H1 (cell line): Measurements from ENCODE around the gene FHAD1. TPM values are rescaled to one million over a fixed set of nuclear protein-coding genes. Genes with fewer than 3 reads are reported as not detected.

Source experiments
- CTCF ChIA-PET: fragments of 300-600 bp; sonication (Branson Sonifier 250); formaldehyde crosslinking; loops from one replicate; lab custom pipeline; 2021; ENCODE audit not compliant: partially characterized antibody; lab: Charles Lee
- POLR2A ChIA-PET: fragments of 300-600 bp; sonication (Branson Sonifier 250); formaldehyde crosslinking; loops from one replicate; lab custom pipeline; 2021; ENCODE audit warnings: inconsistent platforms; ENCODE audit not compliant: partially characterized antibody; lab: Charles Lee
- DNase-seq, 2 experiments: peaks; one replicate each; pipeline versions ENCODE4 v3.0.0 to v3.0.0-alpha.2; 2010 to 2022; ENCODE audit warnings: low spot score in 2 of 2, low read depth in 1 of 2, mixed read lengths in 1 of 2
- FAIRE-seq: peaks from 2 replicates; lab custom pipeline; 2011; peaks lifted over from hg19 to GRCh38; lab: Jason Lieb, UNC
- H2AFZ ChIP-seq: 2 replicates; pipeline ENCODE4 v1.8.1; 2012; ENCODE audit warnings: low read length, inconsistent platforms
- H2AK5ac ChIP-seq: 2 replicates; pipeline ENCODE4 v1.6.1; 2013; ENCODE audit warnings: low read depth, low read length
- H2BK120ac ChIP-seq: replicated peaks from 2 replicates; pipeline ENCODE3; 2013; ENCODE audit warnings: low read depth, low read length, inconsistent platforms
- H2BK12ac ChIP-seq: 2 replicates; pipeline ENCODE4 v1.6.1; 2013; ENCODE audit warnings: low read depth, low read length
- H2BK15ac ChIP-seq: 2 replicates; pipeline ENCODE4 v1.6.1; 2013; ENCODE audit warnings: low read length
- H2BK20ac ChIP-seq: 2 replicates; pipeline ENCODE4 v1.6.1; 2013; ENCODE audit warnings: low read length
- H2BK5ac ChIP-seq: 2 replicates; pipeline ENCODE4 v1.6.1; 2013; ENCODE audit warnings: low read depth, low read length
- H3K14ac ChIP-seq: 2 replicates; pipeline ENCODE4 v1.6.1; 2013; ENCODE audit warnings: inconsistent platforms; ENCODE audit not compliant: insufficient read length
- H3K18ac ChIP-seq: 2 replicates; pipeline ENCODE4 v1.6.1; 2013; ENCODE audit warnings: low read length; ENCODE audit errors: extremely low read depth
- H3K23ac ChIP-seq: 2 replicates; pipeline ENCODE4 v1.6.1; 2013; ENCODE audit warnings: inconsistent platforms; ENCODE audit not compliant: insufficient read length
- H3K23me2 ChIP-seq: 2 replicates; pipeline ENCODE4 v1.6.1; 2013; ENCODE audit warnings: low read depth, low read length
- H3K27ac ChIP-seq: 2 replicates; pipeline ENCODE4 v1.6.1; 2011; ENCODE audit warnings: low read depth, low read length, inconsistent platforms
- H3K27me3 ChIP-seq, 4 experiments: replicated peaks in 1 of 4; 1 replicate in 1 of 4; 2 replicates in 3 of 4; pipeline versions ENCODE4 v1.6.1 to v1.8.1; 2011 to 2013; ENCODE audit warnings: low read length in 3 of 4, mild to moderate bottlenecking in 3 of 4, inconsistent platforms in 2 of 4, mixed read lengths in 2 of 4, moderate library complexity in 1 of 4; ENCODE audit not compliant: control insufficient read depth in 3 of 4, insufficient read depth in 3 of 4; ENCODE audit errors: extremely low read depth in 1 of 4
- H3K36me3 ChIP-seq, 4 experiments: 2 replicates each; pipeline versions ENCODE4 v1.6.1 to v1.8.1; 2011 to 2013; ENCODE audit warnings: mild to moderate bottlenecking in 4 of 4, low read length in 3 of 4, moderate library complexity in 2 of 4, control low read depth in 1 of 4, inconsistent platforms in 1 of 4; ENCODE audit not compliant: insufficient read depth in 4 of 4, control insufficient read depth in 2 of 4
- H3K4ac ChIP-seq: replicated peaks from 2 replicates; pipeline ENCODE3; 2013; ENCODE audit warnings: low read length, low read depth, mixed read lengths, inconsistent platforms; ENCODE audit not compliant: insufficient read length
- H3K4me1 ChIP-seq, 4 experiments: replicated peaks in 1 of 4; 1 replicate in 1 of 4; 2 replicates in 3 of 4; pipeline versions ENCODE4 v1.6.1 to v1.8.1; 2011 to 2013; ENCODE audit warnings: low read length in 3 of 4, inconsistent platforms in 2 of 4, mixed read lengths in 1 of 4; ENCODE audit not compliant: insufficient read depth in 4 of 4, control insufficient read depth in 3 of 4
- H3K4me2 ChIP-seq, 2 experiments: 2 replicates each; pipeline versions ENCODE4 v1.6.1 to v1.8.1; 2011 to 2013; ENCODE audit warnings: low read depth in 2 of 2, low read length in 2 of 2, control low read depth in 1 of 2, inconsistent platforms in 1 of 2, mild to moderate bottlenecking in 1 of 2; ENCODE audit not compliant: insufficient read depth in 1 of 2
- H3K4me3 ChIP-seq, 4 experiments: fragments of 200-600, 300-600 bp in 1 of 4; sonication (generic), shearing (Covaris generic), sonication (Bioruptor Twin) in 1 of 4; 2 replicates each; pipeline versions ENCODE4 v1.5.1 to v1.8.1; 2011 to 2016; ENCODE audit warnings: low read length in 4 of 4, low read depth in 3 of 4, control low read depth in 2 of 4, inconsistent platforms in 2 of 4, mild to moderate bottlenecking in 2 of 4, mixed read lengths in 1 of 4, moderate library complexity in 1 of 4; ENCODE audit not compliant: insufficient read depth in 2 of 4; ENCODE audit errors: extremely low read depth in 1 of 4
- H3K56ac ChIP-seq: replicated peaks from 2 replicates; pipeline ENCODE3; 2013; ENCODE audit warnings: low read depth, mild to moderate bottlenecking, mixed read lengths, low read length, inconsistent platforms; ENCODE audit not compliant: insufficient read length
- H3K79me1 ChIP-seq: 2 replicates; pipeline ENCODE4 v1.6.1; 2013; ENCODE audit warnings: low read depth, low read length, control low read depth
- H3K79me2 ChIP-seq, 2 experiments: 2 replicates each; pipeline versions ENCODE4 v1.6.1 to v1.8.1; 2012 to 2013; ENCODE audit warnings: low read length in 2 of 2, mild to moderate bottlenecking in 2 of 2, inconsistent platforms in 1 of 2; ENCODE audit not compliant: insufficient read depth in 2 of 2, control insufficient read depth in 1 of 2
- H3K9ac ChIP-seq, 4 experiments: replicated peaks in 1 of 4; 1 replicate in 1 of 4; 2 replicates in 3 of 4; pipeline versions ENCODE4 v1.6.1 to v1.8.1; 2011 to 2013; ENCODE audit warnings: low read depth in 3 of 4, low read length in 3 of 4, control low read depth in 2 of 4, mild to moderate bottlenecking in 2 of 4, moderate library complexity in 2 of 4, inconsistent platforms in 1 of 4; ENCODE audit errors: extremely low read depth in 1 of 4
- H3K9me3 ChIP-seq, 2 experiments: 2 replicates each; pipeline versions ENCODE4 v1.6.1 to v1.8.1; 2012 to 2013; ENCODE audit warnings: mild to moderate bottlenecking in 2 of 2, moderate library complexity in 2 of 2, control low read depth in 1 of 2, inconsistent platforms in 1 of 2, low read depth in 1 of 2, low read length in 1 of 2, mixed read lengths in 1 of 2; ENCODE audit not compliant: insufficient read depth in 2 of 2
- H4K20me1 ChIP-seq, 2 experiments: replicated peaks in 1 of 2; 2 replicates each; pipeline versions ENCODE3 to v1.8.1; 2011 to 2013; ENCODE audit warnings: inconsistent platforms in 2 of 2, low read length in 2 of 2, mild to moderate bottlenecking in 1 of 2; ENCODE audit not compliant: insufficient read depth in 2 of 2, control insufficient read depth in 1 of 2
- H4K5ac ChIP-seq: 2 replicates; pipeline ENCODE4 v1.6.1; 2013; ENCODE audit warnings: low read length, low read depth, mixed read lengths, inconsistent platforms; ENCODE audit not compliant: insufficient read length
- H4K8ac ChIP-seq: 2 replicates; pipeline ENCODE4 v1.8.0; 2013; ENCODE audit warnings: mild to moderate bottlenecking, moderate library complexity, low read length, inconsistent platforms; ENCODE audit not compliant: insufficient read depth; ENCODE audit errors: extremely low read depth
- H4K91ac ChIP-seq: replicated peaks from 2 replicates; pipeline ENCODE3; 2013; ENCODE audit warnings: low read length, mixed read lengths, inconsistent platforms; ENCODE audit not compliant: insufficient read length
- BRCA1 ChIP-seq: IDR thresholded peaks from 2 replicates; pipeline ENCODE4 v1.6.1; 2012; ENCODE audit warnings: low read depth, low read length, improper control_type of control experiment
- CBX8 ChIP-seq: fragments of 300-800, 300-1000 bp; sonication (generic); IDR thresholded peaks from 2 replicates; pipeline ENCODE4 v1.7.1; 2016; ENCODE audit warnings: low read depth, low read length, borderline replicate concordance
- EP300 ChIP-seq, 2 experiments: IDR thresholded peaks; 1 replicate in 1 of 2; 2 replicates in 1 of 2; pipeline ENCODE4 v1.6.1; 2011 to 2012; ENCODE audit warnings: low read depth in 2 of 2, low read length in 2 of 2, mild to moderate bottlenecking in 2 of 2, borderline replicate concordance in 1 of 2, inconsistent platforms in 1 of 2, moderate library complexity in 1 of 2
- HDAC6 ChIP-seq: IDR thresholded peaks from one replicate; pipeline ENCODE4 v1.7.1; 2012; ENCODE audit warnings: low read depth, mild to moderate bottlenecking, inconsistent platforms, low read length, moderate library complexity
- JUN ChIP-seq: IDR thresholded peaks from 2 replicates; pipeline ENCODE4 v1.6.1; 2011; ENCODE audit warnings: low read depth, mild to moderate bottlenecking, improper control_type of control experiment, low read length
- RXRA ChIP-seq: IDR thresholded peaks from 2 replicates; pipeline ENCODE4 v1.6.1; 2011; ENCODE audit warnings: low read depth, mild to moderate bottlenecking, low read length, moderate library complexity; ENCODE audit not compliant: insufficient read depth
- SIN3A ChIP-seq, 2 experiments: IDR thresholded peaks in 1 of 2; conservative IDR thresholded peaks in 1 of 2; 2 replicates each; pipeline ENCODE4 v1.6.1; 2011 to 2012; ENCODE audit warnings: low read length in 2 of 2, improper control_type of control experiment in 1 of 2, low read depth in 1 of 2, mild to moderate bottlenecking in 1 of 2
- SP4 ChIP-seq: IDR thresholded peaks from 2 replicates; pipeline ENCODE4 v1.6.1; 2012; ENCODE audit warnings: low read length, inconsistent platforms
- ZNF274 ChIP-seq: IDR thresholded peaks from 2 replicates; pipeline ENCODE4 v1.7.0; 2012; ENCODE audit warnings: low read length, borderline replicate concordance; ENCODE audit errors: extremely low read depth
- WGBS, 2 experiments: shearing (Covaris generic) in 1 of 2; methylation state at CpG; one replicate each; pipeline versions ENCODE4 v1.1.6 to v1.1.7; 2013 to 2015; ENCODE audit warnings: low lambda C conversion rate in 2 of 2, mixed read lengths in 2 of 2, inconsistent platforms in 1 of 2, low coverage in 1 of 2, missing lambda C conversion rate in 1 of 2; ENCODE audit not compliant: insufficient replicate concordance in 2 of 2, insufficient coverage in 1 of 2, insufficient read length in 1 of 2; ENCODE audit errors: extremely low coverage in 1 of 2, missing lambda C conversion rate in 1 of 2; 5-methylcytosine and 5-hydroxymethylcytosine counted together
- polyA plus RNA-seq, 7 experiments: library from polyadenylated mRNA; depleted of rRNA in 3 of 7; stranded (reverse) in 5 of 7; unstranded in 2 of 7; fragments of >200 nt in 5 of 7; fragments of 200-250 nt in 2 of 7; gene quantifications; 1 replicate in 5 of 7; 2 replicates in 1 of 7; 4 replicates in 1 of 7; pipeline versions ENCODE4 v1.2.1 to v1.2.3, GENCODE V29; 2011 to 2013; ENCODE audit warnings: missing spikeins in 2 of 7, mixed read lengths in 2 of 7
- total RNA-seq: library from RNA; stranded (reverse); fragmentation: NEBNext Ultra II Directional; extraction: Animal tissue kit (Norgen Biotek cat#: 25700); gene quantifications from 2 replicates; pipeline ENCODE4 v1.2.1, GENCODE V29; 2021
- TF ChIP-seq, protein P1 (sequence below), 3 experiments: IDR thresholded peaks; 1 replicate in 2 of 3; 2 replicates in 1 of 3; pipeline versions ENCODE4 v1.5.1 to v1.6.1; 2011; ENCODE audit warnings: low read length in 3 of 3, mild to moderate bottlenecking in 3 of 3, inconsistent platforms in 2 of 3, low read depth in 1 of 3, moderate library complexity in 1 of 3; ENCODE audit not compliant: insufficient read depth in 1 of 3; ENCODE audit errors: control extremely low read depth in 1 of 3

Gene FHAD1
- total and polyA plus RNA-seq, 2 of the 8 experiments (the other 6 are each of a cell fraction or from before 2014, with no cell fraction given), result 0.39 to 0.69 TPM

- Histone ChIP-seq H3K4me1 (no peaks in the 10 kb centered on the region), H4K91ac (no peak overlapping the region), H3K18ac (no peak overlapping the region), H2BK20ac (no peak overlapping the region), H2BK15ac (no peak overlapping the region), H3K79me1 (no peaks in the 10 kb centered on the region), H3K56ac (no peak overlapping the region), H3K4ac (no peak overlapping the region), H2AFZ (no peak overlapping the region), H3K4me2 (no peak overlapping the region), H2BK12ac (no peak overlapping the region), H4K8ac (no peak overlapping the region), H3K27ac (no peak overlapping the region), H3K79me2 (no peaks in the 10 kb centered on the region), H3K9me3 (no peaks in the 10 kb centered on the region), H4K20me1 (no peaks in the 10 kb centered on the region), H3K4me3 (no peak overlapping the region), H2BK5ac (no peak overlapping the region), H4K5ac (no peak overlapping the region), H3K23ac (no peak overlapping the region), H2BK120ac (no peak overlapping the region), H3K27me3 (no peaks in the 10 kb centered on the region), H2AK5ac (no peak overlapping the region), H3K14ac (no peak overlapping the region), H3K36me3 (no peaks in the 10 kb centered on the region), H3K9ac (no peak overlapping the region), H3K23me2 (no peaks in the 10 kb centered on the region; the same call in 1 of the 2 replicates)
- 91% methylated on average over 14 of the region's 14 CpGs; no CpG with 5 or more reads in 1 of the 2 experiments for WGBS, 2 experiments
- ChIA-PET CTCF (interaction anchor here (0.7 to 2.2 kb wide), 3 partner anchors 10 to 122 kb away, joined by 4 to 6 read pairs (median 6); no protein-coding TSS in a partner anchor), POLR2A (no interaction called here)
- DNase-seq (no peak), FAIRE-seq (no peak)
- TF ChIP-seq SP4, result no peak
- TF ChIP-seq JUN, result no peak
- TF ChIP-seq EP300 (IDR thresholded peaks at IDR 0.05; ENCODE audit: borderline replicate concordance in 1 of 2, low read depth in 2 of 2, low read length in 2 of 2), result no peak
- TF ChIP-seq ZNF274, result no peak
- TF ChIP-seq, protein P1, sequence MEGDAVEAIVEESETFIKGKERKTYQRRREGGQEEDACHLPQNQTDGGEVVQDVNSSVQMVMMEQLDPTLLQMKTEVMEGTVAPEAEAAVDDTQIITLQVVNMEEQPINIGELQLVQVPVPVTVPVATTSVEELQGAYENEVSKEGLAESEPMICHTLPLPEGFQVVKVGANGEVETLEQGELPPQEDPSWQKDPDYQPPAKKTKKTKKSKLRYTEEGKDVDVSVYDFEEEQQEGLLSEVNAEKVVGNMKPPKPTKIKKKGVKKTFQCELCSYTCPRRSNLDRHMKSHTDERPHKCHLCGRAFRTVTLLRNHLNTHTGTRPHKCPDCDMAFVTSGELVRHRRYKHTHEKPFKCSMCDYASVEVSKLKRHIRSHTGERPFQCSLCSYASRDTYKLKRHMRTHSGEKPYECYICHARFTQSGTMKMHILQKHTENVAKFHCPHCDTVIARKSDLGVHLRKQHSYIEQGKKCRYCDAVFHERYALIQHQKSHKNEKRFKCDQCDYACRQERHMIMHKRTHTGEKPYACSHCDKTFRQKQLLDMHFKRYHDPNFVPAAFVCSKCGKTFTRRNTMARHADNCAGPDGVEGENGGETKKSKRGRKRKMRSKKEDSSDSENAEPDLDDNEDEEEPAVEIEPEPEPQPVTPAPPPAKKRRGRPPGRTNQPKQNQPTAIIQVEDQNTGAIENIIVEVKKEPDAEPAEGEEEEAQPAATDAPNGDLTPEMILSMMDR (IDR thresholded peaks at IDR 0.05; ENCODE audit: control extremely low read depth in 1 of 3, insufficient read depth in 1 of 3, low read depth in 1 of 3, low read length in 3 of 3), result no peak
- no peak for TF ChIP-seq HDAC6
- TF ChIP-seq BRCA1, result no peak
- no peak for TF ChIP-seq RXRA
- TF ChIP-seq SIN3A (conservative IDR thresholded peaks at IDR 0.05 in 1 of 2, IDR thresholded peaks at IDR 0.05 in 1 of 2; ENCODE audit: low read depth in 1 of 2, low read length in 2 of 2), result no peak
- TF ChIP-seq CBX8, result no peak
Observed at GRCh38 chr1:15445390-15446122, 198.5 kb downstream of the FHAD1 start.
